IMR-90 (cell line): ENCODE data around the gene TFCP2. TPM values are rescaled to one million over a fixed set of nuclear protein-coding genes. Genes with fewer than 3 reads are reported as not detected.

Source experiments
- ATAC-seq: fragments of 200-7000 bp; cut with Tn5 transposase; 2 replicates; pipeline ENCODE4 v1.9.1; 2020; ENCODE audit warnings: low read depth, mild to moderate bottlenecking, moderate library complexity
- BruUV-seq: library from RNA; stranded (reverse); fragments of 400-500 nt; replicated peaks from 2 replicates; lab custom pipeline; 2021; lab: Mats Ljungman, UMichigan
- CTCF ChIA-PET: fragments of 300-600 bp; formaldehyde crosslinking; extraction: SDS; loops from one replicate; lab custom pipeline; 2021; ENCODE audit warnings: antibody characterized with exemption; lab: Yijun Ruan, JAX
- POLR2A ChIA-PET: fragments of 300-600 bp; sonication (Branson Sonifier 250); formaldehyde crosslinking; loops from one replicate; lab custom pipeline; 2022; ENCODE audit warnings: antibody characterized with exemption; ENCODE audit not compliant: unreplicated experiment; lab: Charles Lee
- DNase-seq: peaks from one replicate; pipeline ENCODE4 v3.0.0; 2013
- H2AFZ ChIP-seq: replicated peaks from 2 replicates; pipeline ENCODE3; 2013; ENCODE audit warnings: low read length, mild to moderate bottlenecking; ENCODE audit not compliant: poor library complexity
- H2AK5ac ChIP-seq: 2 replicates; pipeline ENCODE4 v1.6.1; 2013; ENCODE audit warnings: low read depth, low read length, inconsistent platforms
- H2AK9ac ChIP-seq: replicated peaks from 2 replicates; pipeline ENCODE3; 2013; ENCODE audit warnings: mild to moderate bottlenecking, low read depth, low read length, moderate library complexity; ENCODE audit not compliant: poor library complexity
- H2BK120ac ChIP-seq: 2 replicates; pipeline ENCODE4 v1.6.1; 2013; ENCODE audit warnings: low read depth, low read length, inconsistent platforms
- H2BK15ac ChIP-seq: 3 replicates; pipeline ENCODE4 v1.6.1; 2013; ENCODE audit warnings: low read depth, low read length, inconsistent platforms
- H2BK20ac ChIP-seq: 2 replicates; pipeline ENCODE4 v1.6.1; 2013; ENCODE audit warnings: low read depth, mild to moderate bottlenecking, inconsistent platforms, low read length, moderate library complexity
- H2BK5ac ChIP-seq: 2 replicates; pipeline ENCODE4 v1.6.1; 2013; ENCODE audit warnings: mild to moderate bottlenecking, low read depth, low read length, inconsistent platforms; ENCODE audit not compliant: poor library complexity, severe bottlenecking
- H3K14ac ChIP-seq: replicated peaks from 2 replicates; pipeline ENCODE4 v1.6.1; 2013; ENCODE audit warnings: low read depth, low read length, inconsistent platforms
- H3K18ac ChIP-seq: 2 replicates; pipeline ENCODE4 v1.6.1; 2013; ENCODE audit warnings: low read depth, low read length, control low read depth
- H3K23ac ChIP-seq: 2 replicates; pipeline ENCODE4 v1.6.1; 2013; ENCODE audit warnings: low read depth, low read length, inconsistent platforms
- H3K27ac ChIP-seq: 2 replicates; pipeline ENCODE4 v1.5.1; 2013; ENCODE audit warnings: mild to moderate bottlenecking, control low read depth, low read length; ENCODE audit not compliant: insufficient read depth
- H3K27me3 ChIP-seq: 2 replicates; pipeline ENCODE4 v1.6.1; 2013; ENCODE audit warnings: low read length; ENCODE audit not compliant: control insufficient read depth, insufficient read depth
- H3K36me3 ChIP-seq: 2 replicates; pipeline ENCODE4 v1.6.1; 2013; ENCODE audit warnings: low read length, mixed read lengths; ENCODE audit not compliant: control insufficient read depth, insufficient read depth
- H3K4ac ChIP-seq: 2 replicates; pipeline ENCODE4 v1.6.1; 2013; ENCODE audit warnings: low read depth, low read length, inconsistent platforms
- H3K4me1 ChIP-seq: 2 replicates; pipeline ENCODE4 v1.6.1; 2013; ENCODE audit warnings: low read length, mixed read lengths; ENCODE audit not compliant: control insufficient read depth, insufficient read depth
- H3K4me2 ChIP-seq: 2 replicates; pipeline ENCODE4 v1.6.1; 2013; ENCODE audit warnings: low read depth, mild to moderate bottlenecking, control low read depth, low read length, moderate library complexity
- H3K4me3 ChIP-seq: 2 replicates; pipeline ENCODE4 v1.5.1; 2013; ENCODE audit warnings: low read depth, mild to moderate bottlenecking, control low read depth, low read length, moderate library complexity; ENCODE audit not compliant: insufficient read depth
- H3K56ac ChIP-seq: 2 replicates; pipeline ENCODE4 v1.6.1; 2013; ENCODE audit warnings: low read length, inconsistent platforms; ENCODE audit not compliant: insufficient read depth; ENCODE audit errors: extremely low read depth
- H3K79me1 ChIP-seq, 2 experiments: 2 replicates each; pipeline ENCODE4 v1.6.1; 2013; ENCODE audit warnings: low read length in 2 of 2, inconsistent platforms in 1 of 2, low read depth in 1 of 2
- H3K9ac ChIP-seq: 2 replicates; pipeline ENCODE4 v1.6.1; 2013; ENCODE audit warnings: low read depth, low read length, control low read depth
- H3K9me1 ChIP-seq: 2 replicates; pipeline ENCODE4 v1.6.1; 2013; ENCODE audit warnings: low read length, inconsistent platforms; ENCODE audit not compliant: insufficient read depth
- H3K9me3 ChIP-seq: 2 replicates; pipeline ENCODE4 v1.6.1; 2013; ENCODE audit warnings: low read length; ENCODE audit not compliant: control insufficient read depth, insufficient read depth
- H4K20me1 ChIP-seq: 2 replicates; pipeline ENCODE4 v1.6.1; 2013; ENCODE audit warnings: low read length, inconsistent platforms; ENCODE audit not compliant: insufficient read depth
- H4K5ac ChIP-seq: 2 replicates; pipeline ENCODE4 v1.6.1; 2013; ENCODE audit warnings: mild to moderate bottlenecking, low read depth, low read length, control low read depth
- H4K8ac ChIP-seq, 2 experiments: 2 replicates each; pipeline ENCODE4 v1.6.1; 2013; ENCODE audit warnings: low read depth in 2 of 2, low read length in 2 of 2, control low read depth in 1 of 2, inconsistent platforms in 1 of 2
- H4K91ac ChIP-seq: 2 replicates; pipeline ENCODE4 v1.6.1; 2013; ENCODE audit warnings: low read depth, low read length, inconsistent platforms; ENCODE audit not compliant: insufficient read depth
- BHLHE40 ChIP-seq: fragments of 150-350 bp; IDR thresholded peaks from 2 replicates; pipeline ENCODE4 v1.6.1; 2016; ENCODE audit warnings: mild to moderate bottlenecking, low read depth, low read length
- CEBPB ChIP-seq: IDR thresholded peaks from 2 replicates; pipeline ENCODE4 v1.6.1; 2012; ENCODE audit warnings: low read depth, low read length, improper control_type of control experiment
- CHD1 ChIP-seq: IDR thresholded peaks from 2 replicates; pipeline ENCODE4 v1.6.1; 2012; ENCODE audit warnings: low read depth, low read length, improper control_type of control experiment
- ELK1 ChIP-seq: fragments of 150-350 bp; IDR thresholded peaks from 2 replicates; pipeline ENCODE4 v1.6.1; 2016; ENCODE audit warnings: low read depth, mild to moderate bottlenecking, low read length, moderate library complexity, borderline replicate concordance
- FOS ChIP-seq: fragments of 150-350 bp; IDR thresholded peaks from 2 replicates; pipeline ENCODE4 v1.6.1; 2016; ENCODE audit warnings: low read depth, low read length
- MAFK ChIP-seq: IDR thresholded peaks from 2 replicates; pipeline ENCODE4 v1.6.1; 2012; ENCODE audit warnings: low read depth, low read length, improper control_type of control experiment
- NFE2L2 ChIP-seq: fragments of 150-350 bp; IDR thresholded peaks from 2 replicates; pipeline ENCODE4 v1.6.1; 2016; ENCODE audit warnings: low read depth, mild to moderate bottlenecking, low read length
- POLR2A ChIP-seq: IDR thresholded peaks from 2 replicates; pipeline ENCODE4 v1.6.1; 2012; ENCODE audit warnings: mild to moderate bottlenecking, low read depth, low read length
- RAD21 ChIP-seq: IDR thresholded peaks from 2 replicates; pipeline ENCODE4 v1.6.1; 2012; ENCODE audit warnings: low read length, improper control_type of control experiment
- RCOR1 ChIP-seq: IDR thresholded peaks from 2 replicates; pipeline ENCODE4 v1.6.1; 2012; ENCODE audit warnings: mild to moderate bottlenecking, low read length, improper control_type of control experiment; ENCODE audit not compliant: insufficient replicate concordance
- RFX5 ChIP-seq: IDR thresholded peaks from 2 replicates; pipeline ENCODE4 v1.8.0; 2012; ENCODE audit warnings: low read depth, mild to moderate bottlenecking, low read length, moderate library complexity
- SMC3 ChIP-seq: fragments of 150-350 bp; IDR thresholded peaks from 2 replicates; pipeline ENCODE4 v1.6.1; 2016; ENCODE audit warnings: low read depth, mild to moderate bottlenecking, antibody characterized with exemption, low read length, moderate library complexity
- USF2 ChIP-seq: fragments of 150-350 bp; IDR thresholded peaks from 2 replicates; pipeline ENCODE4 v1.6.1; 2017; ENCODE audit warnings: mild to moderate bottlenecking, antibody characterized with exemption, low read length, low read depth
- whole genome bisulfite sequencing, 2 experiments: methylation state at CpG; one replicate each; pipeline versions ENCODE4 v1.1.5 to v1.1.7; 2013; ENCODE audit warnings: missing lambda C conversion rate in 2 of 2; ENCODE audit not compliant: insufficient read length in 1 of 2; ENCODE audit errors: extremely low coverage in 2 of 2; 5-methylcytosine and 5-hydroxymethylcytosine counted together
- dilution Hi-C: fragments of 300-500 bp; cut with HindIII; formaldehyde crosslinking; loops from one replicate; pipeline ENCODE4 v1.14.3; 2018; ENCODE audit warnings: low sequenced_read_pairs; ENCODE audit not compliant: unreplicated experiment
- in situ Hi-C: fragments of 300-500 bp; cut with MboI; formaldehyde crosslinking; loops from 3 replicates; pipeline ENCODE4 v1.14.3; 2019; ENCODE audit warnings: low sequenced_read_pairs, inconsistent platforms, mixed read lengths
- intact Hi-C: fragments of 100-400 bp; cut with micrococcal nuclease; formaldehyde crosslinking; loops from 2 replicates; pipeline ENCODE4 v1.10.0; 2022
- polyA plus RNA-seq, 3 experiments: library from polyadenylated mRNA; depleted of rRNA; stranded (reverse); fragments of >200 nt; gene quantifications; 2 replicates each; pipeline ENCODE4 v1.2.3, GENCODE V29; 2012; ENCODE audit warnings: low replicate concordance in 1 of 3
- total RNA-seq: library from RNA; depleted of rRNA; stranded (reverse); fragments of >200 nt; gene quantifications from 2 replicates; pipeline ENCODE4 v1.2.3, GENCODE V29; 2012

TFCP2 gene
- total and polyA plus RNA-seq, 2 of the 4 experiments (the other 2 are of a cell fraction) = 10.0 to 15.4 TPM

- peaks cover 22% of the 10 kb centered on the region for H4K20me1 ChIP-seq
- H2BK120ac ChIP-seq = no peak overlapping the region
- intact Hi-C loops = loop anchor here (10.0 kb wide), 1 partner anchor 259 kb away; the partner anchor contains the start of gene CELA1
- no peak overlapping the region for H4K91ac ChIP-seq
- no peak overlapping the region for H3K23ac ChIP-seq
- in situ Hi-C loops = loop anchor here (10.0 kb wide), 1 partner anchor 259 kb away; the partner anchor contains the start of gene CELA1
- no peak overlapping the region for H2AFZ ChIP-seq
- no peak overlapping the region for H2BK5ac ChIP-seq
- no peak overlapping the region for H2AK9ac ChIP-seq
- H3K4ac ChIP-seq = no peak overlapping the region
- H3K56ac ChIP-seq = no peak overlapping the region
- no peak overlapping the region for H2BK20ac ChIP-seq
- H3K14ac ChIP-seq = no peak overlapping the region
- peaks cover 6 to 22% of the 10 kb centered on the region in 2 experiments; a peak in 3 of 4 replicates for H3K79me1 ChIP-seq
- peaks cover 2% of the 10 kb centered on the region; the same call in 1 of the 2 replicates for H3K4me1 ChIP-seq
- H4K8ac ChIP-seq = no peak overlapping the region
- no peaks in the 10 kb centered on the region for H3K27me3 ChIP-seq
- ChIA-PET POLR2A (no interaction called here), CTCF (no interaction called here)
- no peak overlapping the region for H3K9ac ChIP-seq
- H2BK15ac ChIP-seq = no peak overlapping the region
- H3K27ac ChIP-seq = no peak overlapping the region
- no peak overlapping the region for H3K18ac ChIP-seq
- H3K9me3 ChIP-seq = no peaks in the 10 kb centered on the region
- no peak overlapping the region for H4K5ac ChIP-seq
- DNase-seq (no peak), ATAC-seq (no peak)
- no peaks in the 10 kb centered on the region for H3K9me1 ChIP-seq
- H3K4me3 ChIP-seq = no peak overlapping the region
- no peak overlapping the region for H2AK5ac ChIP-seq
- no TSS peak for BruUV-seq
- H3K4me2 ChIP-seq = no peak overlapping the region
- dilution Hi-C loops = no loop called here
- no peaks in the 10 kb centered on the region; the same call in 1 of the 2 replicates for H3K36me3 ChIP-seq
- TF ChIP-seq USF2 = no peak
- TF ChIP-seq POLR2A = no peak
- TF ChIP-seq NFE2L2 = no peak
- TF ChIP-seq RCOR1 = no peak
- TF ChIP-seq CEBPB = no peak
- no peak for TF ChIP-seq RAD21
- no peak for TF ChIP-seq FOS
- TF ChIP-seq ELK1 = no peak
- TF ChIP-seq CHD1 = no peak
- TF ChIP-seq SMC3 = no peak
- no peak for TF ChIP-seq MAFK
- no peak for TF ChIP-seq RFX5
- no peak for TF ChIP-seq BHLHE40
- no CpG with 5 or more reads among the region's 3 CpGs for WGBS, 2 experiments
Observed at GRCh38 chr12:51085757-51086156, 87.2 kb downstream of the TFCP2 start.
